ENCODE data around the gene RILPL1.
"Not testable (repeated sequence)": the region's sequence is repeated elsewhere in the genome, so short reads cannot be mapped to it uniquely, and the experiment has no call there.

RILPL1 gene

GRCh38 chr12:123491481-123491880 is 42.0 kb downstream of the RILPL1 start:
- Mint-ChIP-seq H3K27ac (no peak overlapping the region), H3K9me3 (ENCODE audit: low read depth) (no peaks in the 10 kb centered on the region), H3K4me1 (ENCODE audit: low read depth) (no peaks in the 10 kb centered on the region), H3K27me3 (no peaks in the 10 kb centered on the region), H3K36me3 (no peaks in the 10 kb centered on the region), H3K4me3 (no peak overlapping the region)

- no peaks in the 10 kb centered on the region for H3K27me3 Mint-ChIP-seq
- H3K36me3 Mint-ChIP-seq, result no peaks in the 10 kb centered on the region
- H3K4me1 Mint-ChIP-seq (ENCODE audit: low read depth), result peaks cover 2% of the 10 kb centered on the region
- H3K4me3 Mint-ChIP-seq, result no peak overlapping the region
- H3K9me3 Mint-ChIP-seq (ENCODE audit: low read depth), result no peaks in the 10 kb centered on the region
- H3K27ac Mint-ChIP-seq, result no peak overlapping the region
Measured at GRCh38 chr12:123491056-123491455, 42.5 kb downstream of the RILPL1 start.

- Mint-ChIP-seq H3K4me1 (ENCODE audit: low read depth) (peaks cover 3% of the 10 kb centered on the region), H3K9me3 (ENCODE audit: low read depth) (no peaks in the 10 kb centered on the region), H3K4me3 (no peak overlapping the region), H3K27me3 (no peaks in the 10 kb centered on the region), H3K36me3 (no peaks in the 10 kb centered on the region), H3K27ac (no peak overlapping the region)
Measured at GRCh38 chr12:123490089-123490488, 43.4 kb downstream of the RILPL1 start.

GRCh38 chr12:123489580-123489979 is 43.9 kb downstream of the RILPL1 start:
- Mint-ChIP-seq H3K36me3 (no peaks in the 10 kb centered on the region), H3K27ac (no peak overlapping the region), H3K4me3 (no peak overlapping the region), H3K4me1 (ENCODE audit: low read depth) (peaks cover 9% of the 10 kb centered on the region), H3K27me3 (no peaks in the 10 kb centered on the region), H3K9me3 (ENCODE audit: low read depth) (no peaks in the 10 kb centered on the region)

- no peaks in the 10 kb centered on the region for H3K36me3 Mint-ChIP-seq
- H3K9me3 Mint-ChIP-seq (ENCODE audit: low read depth), result no peaks in the 10 kb centered on the region
- H3K4me3 Mint-ChIP-seq, result no peak overlapping the region
- H3K27ac Mint-ChIP-seq, result no peak overlapping the region
- peaks cover 17% of the 10 kb centered on the region for H3K4me1 Mint-ChIP-seq (ENCODE audit: low read depth)
- H3K27me3 Mint-ChIP-seq, result no peaks in the 10 kb centered on the region
Measured at GRCh38 chr12:123488539-123489230, 44.8 kb downstream of the RILPL1 start.

GRCh38 chr12:123487428-123487827 is 46.1 kb downstream of the RILPL1 start:
- no peaks in the 10 kb centered on the region for H3K9me3 Mint-ChIP-seq (ENCODE audit: low read depth)
- H3K27ac Mint-ChIP-seq, result no peak overlapping the region
- no peak overlapping the region for H3K4me3 Mint-ChIP-seq
- H3K27me3 Mint-ChIP-seq, result no peaks in the 10 kb centered on the region
- no peaks in the 10 kb centered on the region for H3K36me3 Mint-ChIP-seq
- H3K4me1 Mint-ChIP-seq (ENCODE audit: low read depth), result peaks cover 23% of the 10 kb centered on the region

- no peak overlapping the region for H3K4me3 Mint-ChIP-seq
- H3K4me1 Mint-ChIP-seq (ENCODE audit: low read depth), result peaks cover 23% of the 10 kb centered on the region
- H3K36me3 Mint-ChIP-seq, result no peaks in the 10 kb centered on the region
- no peaks in the 10 kb centered on the region for H3K9me3 Mint-ChIP-seq (ENCODE audit: low read depth)
- H3K27me3 Mint-ChIP-seq, result no peaks in the 10 kb centered on the region
- H3K27ac Mint-ChIP-seq, result no peak overlapping the region
Measured at GRCh38 chr12:123485756-123486155, 47.8 kb downstream of the RILPL1 start.

- Mint-ChIP-seq H3K9me3 (ENCODE audit: low read depth) (no peaks in the 10 kb centered on the region), H3K27me3 (no peaks in the 10 kb centered on the region), H3K36me3 (no peaks in the 10 kb centered on the region), H3K27ac (peak overlapping the region; percentile 22), H3K4me3 (peak overlapping the region; percentile 41), H3K4me1 (ENCODE audit: low read depth) (peaks cover 27% of the 10 kb centered on the region)
Measured at GRCh38 chr12:123483602-123484248, 49.8 kb downstream of the RILPL1 start.

GRCh38 chr12:123482876-123483275 is 50.6 kb downstream of the RILPL1 start:
- H3K9me3 Mint-ChIP-seq (ENCODE audit: low read depth), result no peaks in the 10 kb centered on the region
- no peak overlapping the region for H3K27ac Mint-ChIP-seq
- peaks cover 27% of the 10 kb centered on the region for H3K4me1 Mint-ChIP-seq (ENCODE audit: low read depth)
- no peaks in the 10 kb centered on the region for H3K27me3 Mint-ChIP-seq
- H3K4me3 Mint-ChIP-seq, result no peak overlapping the region
- no peaks in the 10 kb centered on the region for H3K36me3 Mint-ChIP-seq

GRCh38 chr12:123481251-123481650 is 52.3 kb downstream of the RILPL1 start:
- not testable (repeated sequence) for H3K36me3 Mint-ChIP-seq; H3K27ac Mint-ChIP-seq; H3K27me3 Mint-ChIP-seq; H3K9me3 Mint-ChIP-seq (ENCODE audit: low read depth); H3K4me3 Mint-ChIP-seq
- peaks cover 34% of the 10 kb centered on the region for H3K4me1 Mint-ChIP-seq (ENCODE audit: low read depth)

GRCh38 chr12:123479442-123480180 is 53.9 kb downstream of the RILPL1 start:
- Mint-ChIP-seq H3K27ac (no peak overlapping the region), H3K4me3 (no peak overlapping the region), H3K4me1 (ENCODE audit: low read depth) (peaks cover 37% of the 10 kb centered on the region), H3K9me3 (ENCODE audit: low read depth) (no peaks in the 10 kb centered on the region), H3K27me3 (no peaks in the 10 kb centered on the region), H3K36me3 (no peaks in the 10 kb centered on the region)

- no peak overlapping the region for H3K27ac Mint-ChIP-seq
- no peaks in the 10 kb centered on the region for H3K27me3 Mint-ChIP-seq
- no peaks in the 10 kb centered on the region for H3K36me3 Mint-ChIP-seq
- no peaks in the 10 kb centered on the region for H3K9me3 Mint-ChIP-seq (ENCODE audit: low read depth)
- peaks cover 34% of the 10 kb centered on the region for H3K4me1 Mint-ChIP-seq (ENCODE audit: low read depth)
- H3K4me3 Mint-ChIP-seq, result no peak overlapping the region
Measured at GRCh38 chr12:123478762-123479161, 54.8 kb downstream of the RILPL1 start.

- Mint-ChIP-seq H3K27me3 (no peaks in the 10 kb centered on the region), H3K4me1 (ENCODE audit: low read depth) (peaks cover 30% of the 10 kb centered on the region), H3K36me3 (no peaks in the 10 kb centered on the region), H3K9me3 (ENCODE audit: low read depth) (no peaks in the 10 kb centered on the region), H3K4me3 (no peak overlapping the region), H3K27ac (no peak overlapping the region)
Measured at GRCh38 chr12:123478069-123478468, 55.5 kb downstream of the RILPL1 start.

- H3K27ac Mint-ChIP-seq, result peak overlapping the region; percentile 87
- no peaks in the 10 kb centered on the region for H3K9me3 Mint-ChIP-seq (ENCODE audit: low read depth)
- H3K27me3 Mint-ChIP-seq, result no peaks in the 10 kb centered on the region
- peaks cover 26% of the 10 kb centered on the region for H3K4me1 Mint-ChIP-seq (ENCODE audit: low read depth)
- no peaks in the 10 kb centered on the region for H3K36me3 Mint-ChIP-seq
- H3K4me3 Mint-ChIP-seq, result peak overlapping the region; percentile 5
Measured at GRCh38 chr12:123475246-123475703, 58.2 kb downstream of the RILPL1 start.

GRCh38 chr12:123474485-123475245 is 58.9 kb downstream of the RILPL1 start:
- H3K4me1 Mint-ChIP-seq (ENCODE audit: low read depth), result peaks cover 26% of the 10 kb centered on the region
- peak overlapping the region; percentile 87 for H3K27ac Mint-ChIP-seq
- H3K4me3 Mint-ChIP-seq, result peak overlapping the region; percentile 5
- H3K9me3 Mint-ChIP-seq (ENCODE audit: low read depth), result no peaks in the 10 kb centered on the region
- H3K36me3 Mint-ChIP-seq, result no peaks in the 10 kb centered on the region
- no peaks in the 10 kb centered on the region for H3K27me3 Mint-ChIP-seq
